Measurements from ENCODE around the gene CGAS. TPM values are rescaled to one million over a fixed set of nuclear protein-coding genes. Genes with fewer than 3 reads are reported as not detected.
"Not testable (repeated sequence)": the region's sequence is repeated elsewhere in the genome, so short reads cannot be mapped to it uniquely, and the experiment has no call there.

Gene CGAS
- polyA plus RNA-seq, result 1 to 10 TPM in 2 of 3 donors, under 1 TPM in 1; 0.81 to 5.1 (median 2.7) TPM

- WGBS, 3 donors, result 5 to 15% (median 6%) methylated on average over 19 to 23 of the region's 23 CpGs
Observed at GRCh38 chr6:73452107-73452461, at the start of gene CGAS. Gene CGAS (minus strand): TSS chr6:73452297. CDS start chr6:73452181, 116 bp downstream.

GRCh38 chr6:73497915-73498314 lies 45.8 kb upstream of the CGAS start:
- no peak overlapping the region for H3K27ac ChIP-seq (ENCODE audit: low read depth, low read length)
- WGBS, 3 donors, result 96 to 99% (median 97%) methylated on average over 3 of the region's 3 CpGs

More at GRCh38 chr6:73452107-73452461, at the start of gene CGAS:
- H3K27ac ChIP-seq (ENCODE audit: low read depth, low read length), result peak within 1 kb of the TSS; percentile 40

GRCh38 chr6:73491377-73491776 lies 39.3 kb upstream of the CGAS start:
- no peak overlapping the region for H3K27ac ChIP-seq (ENCODE audit: low read depth, low read length)

- 91 to 97% (median 97%) methylated on average over 7 of the region's 7 CpGs for WGBS, 3 donors
Observed at GRCh38 chr6:73487473-73487872, 35.4 kb upstream of the CGAS start.

GRCh38 chr6:73484438-73484837 lies 32.3 kb upstream of the CGAS start:
- WGBS, 3 donors, result 90 to 95% (median 94%) methylated on average over 2 of the region's 2 CpGs
- no peak overlapping the region for H3K27ac ChIP-seq (ENCODE audit: low read depth, low read length)

More at GRCh38 chr6:73487473-73487872, 35.4 kb upstream of the CGAS start:
- H3K27ac ChIP-seq (ENCODE audit: low read depth, low read length), result no peak overlapping the region

GRCh38 chr6:73481969-73482368 lies 29.9 kb upstream of the CGAS start:
- WGBS, 3 donors, result 78 to 91% (median 88%) methylated on average over 12 of the region's 12 CpGs
- no peak overlapping the region for H3K27ac ChIP-seq (ENCODE audit: low read depth, low read length)

- WGBS, 3 donors, result 98 to 100% (median 99%) methylated on average over 4 of the region's 4 CpGs
- no peak overlapping the region for H3K27ac ChIP-seq (ENCODE audit: low read depth, low read length)
Observed at GRCh38 chr6:73477407-73477806, 25.3 kb upstream of the CGAS start.

- H3K27ac ChIP-seq (ENCODE audit: low read depth, low read length), result no peak overlapping the region
- 94 to 97% (median 95%) methylated on average over 10 of the region's 10 CpGs for WGBS, 3 donors
Observed at GRCh38 chr6:73476723-73477122, 24.6 kb upstream of the CGAS start.

- 76 to 91% (median 79%) methylated on average over 2 of the region's 2 CpGs for WGBS, 3 donors
- no peak overlapping the region for H3K27ac ChIP-seq (ENCODE audit: low read depth, low read length)
Observed at GRCh38 chr6:73471686-73472290, 19.7 kb upstream of the CGAS start.

- peak within 1 kb of the TSS; percentile 75 for H3K27ac ChIP-seq (ENCODE audit: low read depth, low read length)
- 0% methylated on average over 54 to 55 of the region's 55 CpGs for WGBS, 3 donors
Observed at GRCh38 chr6:73461537-73462350, 9.6 kb upstream of the CGAS start, which contains the start of gene MTO1. Gene MTO1 (plus strand): TSS chr6:73461737. CDS start chr6:73461855, 118 bp downstream.

GRCh38 chr6:73460056-73460455 lies 8.0 kb upstream of the CGAS start:
- WGBS, 3 donors, result 58 to 68% (median 61%) methylated on average over 5 of the region's 5 CpGs
- H3K27ac ChIP-seq (ENCODE audit: low read depth, low read length), result no peak overlapping the region

- WGBS, 3 donors, result 73 to 94% (median 84%) methylated on average over 7 of the region's 7 CpGs
- not testable (repeated sequence) for H3K27ac ChIP-seq (ENCODE audit: low read depth, low read length)
Observed at GRCh38 chr6:73459474-73459873, 7.4 kb upstream of the CGAS start.

GRCh38 chr6:73455865-73456629 lies 4.0 kb upstream of the CGAS start:
- 43 to 64% (median 47%) methylated on average over 3 of the region's 3 CpGs for WGBS, 3 donors
- H3K27ac ChIP-seq (ENCODE audit: low read depth, low read length), result no peak overlapping the region

- peak overlapping the region; percentile 40 for H3K27ac ChIP-seq (ENCODE audit: low read depth, low read length)
- WGBS, 3 donors, result 0 to 4% (median 1%) methylated on average over 77 to 79 of the region's 79 CpGs
Observed at GRCh38 chr6:73451223-73452106, 632 bp downstream of the CGAS start.

- WGBS, 3 donors, result 94 to 97% (median 94%) methylated on average over 3 of the region's 3 CpGs
- H3K27ac ChIP-seq (ENCODE audit: low read depth, low read length), result no peak overlapping the region
Observed at GRCh38 chr6:73443555-73443954, 8.5 kb downstream of the CGAS start.

GRCh38 chr6:73435236-73435635 lies 16.9 kb downstream of the CGAS start:
- no peak overlapping the region for H3K27ac ChIP-seq (ENCODE audit: low read depth, low read length)
- WGBS, 3 donors, result 59 to 92% (median 90%) methylated on average over 3 of the region's 3 CpGs

GRCh38 chr6:73421534-73421933 lies 30.6 kb downstream of the CGAS start:
- WGBS, 3 donors, result 60 to 85% (median 78%) methylated on average over 2 of the region's 2 CpGs
- no peak overlapping the region for H3K27ac ChIP-seq (ENCODE audit: low read depth, low read length)

- H3K27ac ChIP-seq (ENCODE audit: low read depth, low read length), result no peak overlapping the region
- WGBS, 3 donors, result 85 to 91% (median 89%) methylated on average over 11 of the region's 11 CpGs
Observed at GRCh38 chr6:73418081-73418741, 33.9 kb downstream of the CGAS start.
